Gastroesophageal sphincter (tissue), 3 donors: ENCODE results near the gene INPP4B.

Experiments
- CTCF ChIP-seq, 4 experiments: fragments of 200-600 bp in 2 of 4; fragments of 450-650 bp in 2 of 4; sonication (generic) in 1 of 4; IDR thresholded peaks; one replicate each; pipeline ENCODE4 v1.5.1; 2017 to 2019; ENCODE audit warnings: antibody characterized with exemption in 4 of 4, mild to moderate bottlenecking in 2 of 4, moderate library complexity in 2 of 4
- POLR2AphosphoS5 ChIP-seq: sonication (generic); formaldehyde crosslinking; IDR thresholded peaks from one replicate; pipeline ENCODE4 v1.6.1; 2017; ENCODE audit warnings: antibody characterized with exemption

- no peak for TF ChIP-seq POLR2AphosphoS5
- no peak for TF ChIP-seq CTCF (IDR thresholded peaks at IDR 0.05)
These were observed 287.2 kb downstream of the INPP4B start for GRCh38 chr4:142558851-142559250.
